Forelimb muscle (tissue), 1 donor: ENCODE results near the gene TMEM186. TPM values are rescaled to one million over a fixed set of nuclear protein-coding genes. Genes with fewer than 3 reads are reported as not detected.
"Not testable (repeated sequence)": the region's sequence is repeated elsewhere in the genome, so short reads cannot be mapped to it uniquely, and the experiment has no call there.

Source experiments
- DNase-seq: peaks from one replicate; pipeline ENCODE4 v3.0.0-alpha.2; 2013; ENCODE audit warnings: low read depth
- polyA plus RNA-seq: library from polyadenylated mRNA; unstranded; fragments of 120-200 nt; gene quantifications from one replicate; pipeline ENCODE4 v1.2.1, GENCODE V29; 2013; ENCODE audit not compliant: insufficient read length

Gene TMEM186
- polyA plus RNA-seq, 1 donor = 10.5 TPM

- no peak for DNase-seq
These were observed 14.9 kb upstream of the TMEM186 start for GRCh38 chr16:8812162-8812843.

GRCh38 chr16:8808613-8809353 lies 11.3 kb upstream of the TMEM186 start:
- no peak for DNase-seq

GRCh38 chr16:8808009-8808408 lies 10.6 kb upstream of the TMEM186 start:
- no peak for DNase-seq

- no peak for DNase-seq
These were observed 9.8 kb upstream of the TMEM186 start for GRCh38 chr16:8807189-8807588.

- no peak for DNase-seq
These were observed 9.0 kb upstream of the TMEM186 start for GRCh38 chr16:8806272-8806983.

- DNase-seq = no peak
These were observed 6.9 kb upstream of the TMEM186 start for GRCh38 chr16:8804313-8804712.

- not testable (repeated sequence) for DNase-seq
These were observed 6.3 kb upstream of the TMEM186 start for GRCh38 chr16:8803733-8804132.

GRCh38 chr16:8801701-8802100 lies 4.3 kb upstream of the TMEM186 start:
- DNase-seq = no peak

GRCh38 chr16:8798535-8799157 lies 1.2 kb upstream of the TMEM186 start:
- DNase-seq = no peak

GRCh38 chr16:8798174-8798527 lies 712 bp upstream of the TMEM186 start:
- DNase-seq = no peak

- no peak for DNase-seq
These were observed 723 bp downstream of the TMEM186 start for GRCh38 chr16:8796469-8797363.

- no peak for DNase-seq
These were observed 1.6 kb downstream of the TMEM186 start for GRCh38 chr16:8795818-8796217.

GRCh38 chr16:8795091-8795490 lies 2.3 kb downstream of the TMEM186 start:
- no peak for DNase-seq

GRCh38 chr16:8788578-8789172 lies 8.8 kb downstream of the TMEM186 start:
- DNase-seq = no peak

GRCh38 chr16:8786316-8786715 lies 11.1 kb downstream of the TMEM186 start:
- not testable (repeated sequence) for DNase-seq

GRCh38 chr16:8785408-8785807 lies 12.0 kb downstream of the TMEM186 start:
- DNase-seq = no peak

GRCh38 chr16:8782673-8783072 lies 14.8 kb downstream of the TMEM186 start:
- DNase-seq = no peak

- DNase-seq = no peak
These were observed 15.6 kb downstream of the TMEM186 start for GRCh38 chr16:8781797-8782196.

GRCh38 chr16:8777217-8777616 lies 20.2 kb downstream of the TMEM186 start:
- DNase-seq = no peak

GRCh38 chr16:8776129-8776584 lies 21.3 kb downstream of the TMEM186 start:
- no peak for DNase-seq

GRCh38 chr16:8775359-8775758 lies 22.1 kb downstream of the TMEM186 start:
- DNase-seq = no peak
